ENCODE data around the gene CRY1.
"Not testable (repeated sequence)": the region's sequence is repeated elsewhere in the genome, so short reads cannot be mapped to it uniquely, and the experiment has no call there.

Gene CRY1

GRCh38 chr12:107014055-107014454, 79.3 kb downstream of the CRY1 start:
- no peaks in the 10 kb centered on the region for H3K36me3 ChIP-seq
- TF ChIP-seq, protein P1, sequence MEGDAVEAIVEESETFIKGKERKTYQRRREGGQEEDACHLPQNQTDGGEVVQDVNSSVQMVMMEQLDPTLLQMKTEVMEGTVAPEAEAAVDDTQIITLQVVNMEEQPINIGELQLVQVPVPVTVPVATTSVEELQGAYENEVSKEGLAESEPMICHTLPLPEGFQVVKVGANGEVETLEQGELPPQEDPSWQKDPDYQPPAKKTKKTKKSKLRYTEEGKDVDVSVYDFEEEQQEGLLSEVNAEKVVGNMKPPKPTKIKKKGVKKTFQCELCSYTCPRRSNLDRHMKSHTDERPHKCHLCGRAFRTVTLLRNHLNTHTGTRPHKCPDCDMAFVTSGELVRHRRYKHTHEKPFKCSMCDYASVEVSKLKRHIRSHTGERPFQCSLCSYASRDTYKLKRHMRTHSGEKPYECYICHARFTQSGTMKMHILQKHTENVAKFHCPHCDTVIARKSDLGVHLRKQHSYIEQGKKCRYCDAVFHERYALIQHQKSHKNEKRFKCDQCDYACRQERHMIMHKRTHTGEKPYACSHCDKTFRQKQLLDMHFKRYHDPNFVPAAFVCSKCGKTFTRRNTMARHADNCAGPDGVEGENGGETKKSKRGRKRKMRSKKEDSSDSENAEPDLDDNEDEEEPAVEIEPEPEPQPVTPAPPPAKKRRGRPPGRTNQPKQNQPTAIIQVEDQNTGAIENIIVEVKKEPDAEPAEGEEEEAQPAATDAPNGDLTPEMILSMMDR (IDR thresholded peaks at IDR 0.05; ENCODE audit: low read depth, low read length): 0 out of 2 replicates have a peak, but pooled peaks have one; percentile 9
- no peaks in the 10 kb centered on the region for H3K4me1 ChIP-seq
- DNase-seq: no peak
- no peaks in the 10 kb centered on the region for H3K9me3 ChIP-seq
- H3K27me3 ChIP-seq: no peaks in the 10 kb centered on the region
- no peak overlapping the region for H3K4me3 ChIP-seq (ENCODE audit: low read depth, low read length)

DNA sequence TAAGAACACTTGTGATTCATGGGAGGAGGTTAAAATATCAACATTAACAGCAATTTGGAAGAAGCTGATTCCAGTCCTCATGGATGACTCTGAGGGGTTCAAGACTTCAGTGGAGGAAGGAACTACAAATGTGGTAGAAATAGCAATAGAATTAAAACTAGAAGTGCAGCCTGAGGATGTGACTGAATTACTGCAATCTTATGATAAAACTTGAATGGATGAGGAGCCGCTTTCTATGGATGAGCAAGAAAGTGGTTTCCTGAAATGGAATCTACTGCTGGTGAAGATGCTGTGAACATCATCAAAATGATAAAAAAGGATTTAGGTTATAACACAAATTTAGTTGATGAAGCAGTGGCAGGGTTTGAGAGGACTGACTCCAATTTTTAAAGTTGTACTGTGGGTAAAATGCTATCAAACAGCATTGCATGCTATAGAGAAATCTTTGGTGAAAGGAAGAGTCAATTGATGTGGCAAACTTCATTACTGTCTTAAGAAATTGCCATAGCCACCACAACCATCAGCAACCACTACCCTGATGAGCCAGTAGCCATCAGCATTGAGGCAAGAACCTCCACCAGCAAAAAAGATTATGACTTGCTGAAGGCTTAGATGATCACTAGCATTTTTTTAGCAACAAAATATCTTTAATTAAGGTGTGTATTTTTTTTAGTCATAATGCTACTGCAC, 80.5 kb downstream of the CRY1 start:
- Histone ChIP-seq H3K36me3 (no peaks in the 10 kb centered on the region), H3K4me1 (no peaks in the 10 kb centered on the region), H3K9me3 (no peaks in the 10 kb centered on the region), H3K27me3 (no peaks in the 10 kb centered on the region), H3K4me3 (ENCODE audit: low read depth, low read length) (no peak overlapping the region)
- no peak for DNase-seq
- TF ChIP-seq, protein P1 (IDR thresholded peaks at IDR 0.05; ENCODE audit: low read depth, low read length): no peak

GRCh38 chr12:107011519-107011918, 81.8 kb downstream of the CRY1 start:
- no peak for DNase-seq
- Histone ChIP-seq H3K4me1 (no peaks in the 10 kb centered on the region), H3K9me3 (no peaks in the 10 kb centered on the region), H3K36me3 (no peaks in the 10 kb centered on the region), H3K4me3 (ENCODE audit: low read depth, low read length) (no peak overlapping the region), H3K27me3 (no peaks in the 10 kb centered on the region)
- TF ChIP-seq, protein P1 (IDR thresholded peaks at IDR 0.05; ENCODE audit: low read depth, low read length): no peak

DNA sequence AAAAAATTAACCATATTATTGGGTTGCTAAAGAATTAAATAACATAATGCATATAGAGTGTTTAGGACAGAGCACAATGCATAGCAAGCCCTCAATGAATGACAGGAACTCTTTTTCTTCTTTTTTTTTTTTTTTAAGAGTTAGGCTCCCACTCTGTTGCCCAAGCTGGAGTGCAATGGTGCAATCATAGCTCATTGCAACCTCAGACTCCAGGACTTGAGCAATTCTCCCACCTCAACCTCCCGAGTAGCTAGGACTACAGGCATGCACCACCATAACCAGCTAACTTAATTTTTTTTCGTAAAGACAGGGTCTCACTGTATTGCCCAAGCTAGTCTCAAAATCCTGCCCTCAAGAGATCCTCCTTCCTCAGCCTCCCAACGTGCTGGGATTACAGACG, 85.9 kb downstream of the CRY1 start:
- H3K4me1 ChIP-seq: no peaks in the 10 kb centered on the region
- H3K27me3 ChIP-seq: no peaks in the 10 kb centered on the region
- no peaks in the 10 kb centered on the region for H3K36me3 ChIP-seq
- H3K9me3 ChIP-seq: no peaks in the 10 kb centered on the region
- no peak overlapping the region for H3K4me3 ChIP-seq (ENCODE audit: low read depth, low read length)
- TF ChIP-seq, protein P1 (IDR thresholded peaks at IDR 0.05; ENCODE audit: low read depth, low read length): no peak
- no peak for DNase-seq

GRCh38 chr12:107002665-107003064, 90.7 kb downstream of the CRY1 start:
- not testable (repeated sequence) for DNase-seq; H3K36me3 ChIP-seq; H3K27me3 ChIP-seq; H3K9me3 ChIP-seq; H3K4me3 ChIP-seq (ENCODE audit: low read depth, low read length); H3K4me1 ChIP-seq

GRCh38 chr12:106999446-106999845, 93.9 kb downstream of the CRY1 start:
- Histone ChIP-seq H3K4me1 (no peaks in the 10 kb centered on the region), H3K9me3 (no peaks in the 10 kb centered on the region), H3K4me3 (ENCODE audit: low read depth, low read length) (no peak overlapping the region), H3K36me3 (peaks cover 4% of the 10 kb centered on the region; the same call in 1 of the 2 replicates), H3K27me3 (no peaks in the 10 kb centered on the region)
- no peak for DNase-seq
- TF ChIP-seq, protein P1 (IDR thresholded peaks at IDR 0.05; ENCODE audit: low read depth, low read length): no peak

All from BE2C (cell line).